GM21423 (cell line): Measurements from ENCODE around the gene MBD5.
"Not testable (repeated sequence)": the region's sequence is repeated elsewhere in the genome, so short reads cannot be mapped to it uniquely, and the experiment has no call there.

Source experiments
- ATAC-seq: cut with Tn5 transposase; IDR thresholded peaks from one replicate; pipeline ENCODE4 v1.9.1; 2021; ENCODE audit warnings: mild to moderate bottlenecking, moderate library complexity; ENCODE audit not compliant: unreplicated experiment

Gene MBD5

DNA sequence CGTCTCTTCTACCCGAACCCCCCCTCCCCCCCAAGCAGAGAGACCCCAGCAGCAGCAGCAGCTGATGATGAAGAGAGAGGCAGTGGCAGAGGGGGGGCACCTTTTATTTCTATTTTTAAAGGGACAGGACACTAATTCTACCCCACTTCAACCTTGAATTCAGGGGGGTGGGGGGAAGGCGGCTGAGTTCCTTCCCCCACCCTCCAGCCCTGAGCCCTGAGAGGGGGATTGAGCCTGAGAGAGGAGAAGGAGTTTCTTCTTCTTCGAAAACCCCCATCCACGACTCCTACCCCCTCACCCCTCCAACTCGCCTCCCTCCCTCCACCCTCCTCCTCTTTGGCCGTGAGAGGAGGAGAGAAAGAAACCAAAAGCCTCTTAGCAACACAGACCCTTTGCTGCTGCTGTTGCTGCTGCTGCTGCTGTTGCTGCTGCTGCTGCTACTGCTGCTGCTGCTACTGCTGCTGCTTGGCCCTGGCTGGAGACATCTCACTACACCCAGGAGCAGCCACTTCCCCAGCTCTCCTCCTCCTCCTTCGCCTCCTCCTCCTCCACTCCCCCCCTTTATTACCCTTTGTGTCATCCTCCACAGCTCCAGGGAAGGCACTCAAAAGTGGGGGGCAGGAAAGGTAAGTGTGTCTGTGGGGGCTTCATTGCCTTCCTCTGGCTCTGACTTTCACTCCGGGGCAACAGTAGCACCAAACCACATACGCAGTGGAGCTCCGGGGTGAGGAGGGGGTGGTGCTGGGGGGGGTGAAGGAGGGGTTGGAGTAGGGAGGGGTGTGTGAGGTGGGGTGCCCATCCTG, at the start of gene MBD5:
TSS of gene MBD5 (plus strand) at position 33 of the 803 bp plus-strand sequence.
- peak; percentile 34 for ATAC-seq

DNA sequence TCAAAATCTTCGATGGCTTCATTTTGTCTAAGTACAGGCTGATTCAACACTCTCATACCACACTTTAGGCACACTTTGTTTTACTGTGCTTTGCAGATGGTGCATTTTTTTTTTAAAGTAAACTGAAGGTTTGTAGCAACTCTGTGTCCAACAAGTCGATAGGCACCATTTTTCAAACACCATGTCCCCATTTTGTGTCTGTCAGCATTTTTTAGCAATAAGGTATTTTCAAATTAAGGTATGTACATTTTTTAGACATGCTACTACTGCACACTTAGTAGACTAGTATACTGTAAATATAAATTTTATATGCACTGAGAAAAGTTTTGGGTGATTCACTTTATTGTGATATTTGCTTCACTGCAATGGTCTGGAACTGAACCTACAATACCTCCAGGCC, 44.8 kb upstream of the MBD5 start:
- ATAC-seq: no peak

- no peak for ATAC-seq
Measured at GRCh38 chr2:147977679-147978078, 43.2 kb upstream of the MBD5 start.

DNA sequence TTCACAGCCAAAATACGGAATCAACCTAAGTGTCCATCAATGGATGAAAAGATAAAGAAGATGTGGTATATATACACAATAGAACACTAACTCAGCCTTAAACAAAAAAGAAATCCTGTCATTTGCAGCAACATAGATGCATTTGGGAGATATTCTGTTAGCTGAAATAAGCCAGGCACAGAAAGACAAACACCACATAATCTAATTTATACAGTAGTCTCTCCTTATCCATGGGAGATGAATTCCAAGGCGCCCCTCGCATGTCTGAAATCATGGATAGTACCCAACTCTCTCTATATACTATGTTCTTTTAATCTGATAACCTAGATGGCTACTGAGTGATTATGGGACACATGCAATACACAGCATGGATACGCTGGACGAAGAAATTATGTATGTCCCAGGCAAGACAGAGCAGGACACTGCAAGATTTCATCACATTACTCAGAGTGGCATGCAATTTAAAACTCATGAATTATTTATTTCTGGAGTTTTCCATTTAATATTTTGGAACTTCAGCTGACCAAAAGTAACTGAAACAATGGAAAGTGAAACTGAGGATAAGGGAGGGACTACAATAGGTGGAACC, 39.9 kb upstream of the MBD5 start:
- ATAC-seq: no peak

- no peak for ATAC-seq
Measured at GRCh38 chr2:147989102-147989501, 31.8 kb upstream of the MBD5 start.

GRCh38 chr2:147989809-147990403, 31.0 kb upstream of the MBD5 start:
- peak; percentile 80 for ATAC-seq

- ATAC-seq: not testable (repeated sequence)
Measured at GRCh38 chr2:147994965-147995364, 25.9 kb upstream of the MBD5 start.

GRCh38 chr2:147996828-147997227, 24.1 kb upstream of the MBD5 start:
- ATAC-seq: no peak

- no peak for ATAC-seq
Measured at GRCh38 chr2:147998203-147998602, 22.7 kb upstream of the MBD5 start.

DNA sequence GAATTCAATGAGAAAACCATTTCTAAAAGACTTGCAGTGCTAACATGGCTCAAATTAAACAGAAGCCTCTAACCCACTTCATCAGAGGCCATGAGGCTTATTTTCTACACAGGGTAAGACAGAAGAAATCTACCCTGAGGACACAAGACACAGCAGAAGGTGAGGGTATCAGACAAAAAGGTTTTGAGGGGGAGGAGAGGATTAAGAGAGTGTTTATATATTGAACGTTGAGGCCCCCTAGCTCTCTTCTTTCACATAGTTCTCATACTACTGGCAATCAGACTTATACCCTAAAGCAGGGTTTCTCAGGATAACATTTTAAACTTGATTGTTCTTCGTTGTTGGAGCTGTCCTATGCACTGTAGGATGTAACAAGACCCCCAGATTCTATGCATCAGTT, 21.8 kb upstream of the MBD5 start:
- ATAC-seq: no peak

GRCh38 chr2:148000095-148000494, 20.8 kb upstream of the MBD5 start:
- ATAC-seq: no peak

DNA sequence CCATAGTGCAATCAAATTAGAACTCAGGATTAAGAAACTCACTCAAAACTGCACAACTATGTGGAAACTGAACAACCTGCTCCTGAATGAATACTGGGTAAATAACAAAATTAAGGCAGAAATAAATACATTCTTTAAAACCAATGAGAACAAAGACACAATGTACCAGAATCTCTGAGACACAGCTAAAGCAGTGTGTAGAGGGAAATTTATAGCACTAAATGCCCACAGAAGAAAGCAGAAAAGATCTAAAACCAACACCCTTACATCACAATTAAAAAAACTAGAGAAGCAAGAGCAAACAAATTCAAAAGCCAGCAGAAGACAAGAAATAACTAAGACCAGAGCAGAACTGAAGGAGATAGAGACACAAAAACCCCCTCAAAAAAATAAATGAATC, 18.5 kb upstream of the MBD5 start:
- not testable (repeated sequence) for ATAC-seq

- ATAC-seq: no peak
Measured at GRCh38 chr2:148006249-148007007, 14.5 kb upstream of the MBD5 start.

- no peak for ATAC-seq
Measured at GRCh38 chr2:148007219-148007900, 13.5 kb upstream of the MBD5 start.

DNA sequence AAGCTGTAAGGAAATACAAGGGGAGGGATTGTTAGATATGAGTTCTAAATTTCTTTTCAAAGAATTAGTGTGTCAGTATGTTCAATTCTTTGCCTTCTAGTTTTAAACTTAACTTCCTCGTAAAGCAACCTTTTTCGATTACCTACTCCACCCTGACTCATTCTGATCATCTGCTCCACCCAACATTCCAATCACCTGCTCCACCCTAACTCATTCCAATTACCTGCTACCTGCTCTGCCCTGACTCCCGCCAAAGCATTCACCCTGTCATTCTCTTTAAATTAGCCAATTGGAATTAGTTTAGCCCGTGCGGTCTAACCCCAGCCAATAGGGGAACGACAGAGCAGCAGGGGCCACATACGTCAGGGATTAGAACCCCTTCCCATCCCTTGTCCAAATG, 12.5 kb upstream of the MBD5 start:
- ATAC-seq: not testable (repeated sequence)

GRCh38 chr2:148013876-148014275, 7.0 kb upstream of the MBD5 start:
- no peak for ATAC-seq

- no peak for ATAC-seq
Measured at GRCh38 chr2:148014616-148015015, 6.3 kb upstream of the MBD5 start.

GRCh38 chr2:148020111-148021058, 506 bp upstream of the MBD5 start, which contains the start of gene ORC4:
ORC4 (minus strand) TSS chr2:148020737; CDS start chr2:147975958, 44,779 bp downstream.
- ATAC-seq: peak; percentile 74

DNA sequence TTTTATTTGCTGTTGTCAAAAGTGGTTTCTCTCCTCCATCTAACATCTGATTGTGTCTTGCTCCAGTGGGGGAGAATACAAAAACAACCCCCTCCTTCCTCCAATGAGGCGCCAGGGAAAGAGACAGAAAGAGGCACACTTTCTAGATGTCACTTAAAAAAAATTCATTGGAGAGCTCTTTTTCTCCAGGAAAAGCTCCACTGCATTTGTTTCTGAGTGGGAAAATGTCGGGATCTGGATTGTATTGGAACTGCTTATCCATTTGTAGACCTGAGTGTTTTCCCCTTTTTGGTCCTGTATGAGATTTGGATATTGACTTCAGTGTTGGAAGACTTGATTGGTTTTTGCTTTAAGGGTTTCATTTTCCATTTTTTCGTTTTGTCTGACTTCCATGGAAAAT, 995 bp downstream of the MBD5 start:
- ATAC-seq: no peak

DNA sequence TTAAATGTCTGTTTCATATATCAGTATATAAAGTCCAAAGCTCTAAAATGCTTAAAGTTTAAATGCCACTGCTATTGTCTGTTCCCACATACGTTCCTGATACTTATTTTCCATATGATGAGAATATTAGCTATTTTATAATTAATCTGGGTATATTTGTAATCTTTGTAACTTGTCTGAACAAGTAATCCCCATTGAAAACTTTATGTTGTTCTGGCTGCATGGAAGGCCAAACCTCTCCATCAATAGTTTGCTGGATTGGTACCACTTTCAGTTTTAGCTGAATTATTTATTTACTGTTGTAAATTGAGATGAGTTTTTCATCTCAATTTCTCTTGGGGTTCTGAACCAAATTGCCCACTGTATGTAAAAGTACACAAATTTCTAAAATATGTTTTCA, 1.5 kb downstream of the MBD5 start:
- ATAC-seq: no peak
